Measurements from ENCODE around the gene PDGFD.

Gene PDGFD

DNA sequence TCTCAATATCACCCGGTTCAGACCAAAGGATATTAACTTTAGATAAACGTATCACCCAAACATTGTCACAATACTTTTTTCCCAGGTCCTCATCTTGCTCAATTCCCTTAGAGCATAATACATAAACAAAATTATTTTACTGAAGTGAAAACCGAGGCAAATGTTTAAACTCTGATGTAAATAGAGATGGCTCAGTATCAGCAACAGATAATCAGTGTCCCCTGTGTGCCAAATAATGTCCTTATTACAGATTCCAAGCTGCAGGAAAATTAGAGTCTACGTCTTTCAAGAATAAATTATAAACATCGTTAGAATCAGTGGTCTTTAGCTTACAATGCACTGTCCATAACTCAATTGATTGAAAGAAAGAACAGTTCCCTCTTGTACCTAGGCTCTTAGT lies 77.3 kb downstream of the PDGFD start:
- TF ChIP-seq RAD21 (IDR thresholded peaks at IDR 0.05; ENCODE audit: low read depth) (no peak), TCF12 (IDR thresholded peaks at IDR 0.05; ENCODE audit: low read depth) (no peak), TAF1 (IDR thresholded peaks at IDR 0.05; ENCODE audit: low read depth) (no peak), TEAD4 (IDR thresholded peaks at IDR 0.05) (no peak), YY1 (IDR thresholded peaks at IDR 0.05; ENCODE audit: low read depth) (no peak), EGR1 (IDR thresholded peaks at IDR 0.05) (no peak), FOXM1 (IDR thresholded peaks at IDR 0.05; ENCODE audit: borderline replicate concordance, low read depth) (no peak), NFIC (IDR thresholded peaks at IDR 0.05) (no peak), CREB1 (IDR thresholded peaks at IDR 0.05; ENCODE audit: low read depth) (no peak), CEBPB (IDR thresholded peaks at IDR 0.05) (no peak), ZBTB7A (IDR thresholded peaks at IDR 0.05; ENCODE audit: low read depth) (no peak), EP300 (IDR thresholded peaks at IDR 0.05; ENCODE audit: borderline replicate concordance) (no peak)
- TF ChIP-seq, protein P1, sequence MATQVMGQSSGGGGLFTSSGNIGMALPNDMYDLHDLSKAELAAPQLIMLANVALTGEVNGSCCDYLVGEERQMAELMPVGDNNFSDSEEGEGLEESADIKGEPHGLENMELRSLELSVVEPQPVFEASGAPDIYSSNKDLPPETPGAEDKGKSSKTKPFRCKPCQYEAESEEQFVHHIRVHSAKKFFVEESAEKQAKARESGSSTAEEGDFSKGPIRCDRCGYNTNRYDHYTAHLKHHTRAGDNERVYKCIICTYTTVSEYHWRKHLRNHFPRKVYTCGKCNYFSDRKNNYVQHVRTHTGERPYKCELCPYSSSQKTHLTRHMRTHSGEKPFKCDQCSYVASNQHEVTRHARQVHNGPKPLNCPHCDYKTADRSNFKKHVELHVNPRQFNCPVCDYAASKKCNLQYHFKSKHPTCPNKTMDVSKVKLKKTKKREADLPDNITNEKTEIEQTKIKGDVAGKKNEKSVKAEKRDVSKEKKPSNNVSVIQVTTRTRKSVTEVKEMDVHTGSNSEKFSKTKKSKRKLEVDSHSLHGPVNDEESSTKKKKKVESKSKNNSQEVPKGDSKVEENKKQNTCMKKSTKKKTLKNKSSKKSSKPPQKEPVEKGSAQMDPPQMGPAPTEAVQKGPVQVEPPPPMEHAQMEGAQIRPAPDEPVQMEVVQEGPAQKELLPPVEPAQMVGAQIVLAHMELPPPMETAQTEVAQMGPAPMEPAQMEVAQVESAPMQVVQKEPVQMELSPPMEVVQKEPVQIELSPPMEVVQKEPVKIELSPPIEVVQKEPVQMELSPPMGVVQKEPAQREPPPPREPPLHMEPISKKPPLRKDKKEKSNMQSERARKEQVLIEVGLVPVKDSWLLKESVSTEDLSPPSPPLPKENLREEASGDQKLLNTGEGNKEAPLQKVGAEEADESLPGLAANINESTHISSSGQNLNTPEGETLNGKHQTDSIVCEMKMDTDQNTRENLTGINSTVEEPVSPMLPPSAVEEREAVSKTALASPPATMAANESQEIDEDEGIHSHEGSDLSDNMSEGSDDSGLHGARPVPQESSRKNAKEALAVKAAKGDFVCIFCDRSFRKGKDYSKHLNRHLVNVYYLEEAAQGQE (IDR thresholded peaks at IDR 0.05; ENCODE audit: low read depth), result no peak
- TF ChIP-seq, protein P2, sequence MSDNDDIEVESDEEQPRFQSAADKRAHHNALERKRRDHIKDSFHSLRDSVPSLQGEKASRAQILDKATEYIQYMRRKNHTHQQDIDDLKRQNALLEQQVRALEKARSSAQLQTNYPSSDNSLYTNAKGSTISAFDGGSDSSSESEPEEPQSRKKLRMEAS (IDR thresholded peaks at IDR 0.05), result no peak
- TF ChIP-seq, protein P3, sequence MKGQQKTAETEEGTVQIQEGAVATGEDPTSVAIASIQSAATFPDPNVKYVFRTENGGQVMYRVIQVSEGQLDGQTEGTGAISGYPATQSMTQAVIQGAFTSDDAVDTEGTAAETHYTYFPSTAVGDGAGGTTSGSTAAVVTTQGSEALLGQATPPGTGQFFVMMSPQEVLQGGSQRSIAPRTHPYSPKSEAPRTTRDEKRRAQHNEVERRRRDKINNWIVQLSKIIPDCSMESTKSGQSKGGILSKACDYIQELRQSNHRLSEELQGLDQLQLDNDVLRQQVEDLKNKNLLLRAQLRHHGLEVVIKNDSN (IDR thresholded peaks at IDR 0.05), result no peak

DNA sequence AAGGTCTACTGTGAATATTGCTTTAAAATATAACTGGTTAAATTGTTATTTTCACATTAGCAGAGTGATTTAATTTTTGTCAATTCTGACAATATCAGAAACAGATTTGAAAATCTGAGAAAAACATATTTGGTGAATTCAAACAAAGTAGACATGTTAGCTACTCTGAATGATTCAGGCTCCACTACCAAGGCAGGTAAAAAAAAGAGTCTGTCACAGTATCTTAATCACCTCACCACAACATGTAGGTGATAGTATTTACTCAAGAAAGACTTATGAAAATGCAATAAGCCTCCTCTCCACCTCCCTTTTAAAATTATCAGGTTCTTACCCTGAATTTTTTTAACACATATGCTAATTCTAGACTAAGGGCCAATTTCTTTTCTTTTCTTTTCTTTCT lies 85.0 kb downstream of the PDGFD start:
- TF ChIP-seq YY1 (IDR thresholded peaks at IDR 0.05; ENCODE audit: low read depth), result no peak
- TF ChIP-seq FOXM1 (IDR thresholded peaks at IDR 0.05; ENCODE audit: borderline replicate concordance, low read depth), result no peak
- TF ChIP-seq, protein P3 (IDR thresholded peaks at IDR 0.05), result no peak
- TF ChIP-seq, protein P2 (IDR thresholded peaks at IDR 0.05), result no peak
- TF ChIP-seq RAD21 (IDR thresholded peaks at IDR 0.05; ENCODE audit: low read depth), result no peak
- no peak for TF ChIP-seq EP300 (IDR thresholded peaks at IDR 0.05; ENCODE audit: borderline replicate concordance)
- TF ChIP-seq, protein P1 (IDR thresholded peaks at IDR 0.05; ENCODE audit: low read depth), result no peak
- no peak for TF ChIP-seq NFIC (IDR thresholded peaks at IDR 0.05)
- no peak for TF ChIP-seq ZBTB7A (IDR thresholded peaks at IDR 0.05; ENCODE audit: low read depth)
- no peak for TF ChIP-seq CREB1 (IDR thresholded peaks at IDR 0.05; ENCODE audit: low read depth)
- TF ChIP-seq TAF1 (IDR thresholded peaks at IDR 0.05; ENCODE audit: low read depth), result no peak
- no peak for TF ChIP-seq CEBPB (IDR thresholded peaks at IDR 0.05)

DNA sequence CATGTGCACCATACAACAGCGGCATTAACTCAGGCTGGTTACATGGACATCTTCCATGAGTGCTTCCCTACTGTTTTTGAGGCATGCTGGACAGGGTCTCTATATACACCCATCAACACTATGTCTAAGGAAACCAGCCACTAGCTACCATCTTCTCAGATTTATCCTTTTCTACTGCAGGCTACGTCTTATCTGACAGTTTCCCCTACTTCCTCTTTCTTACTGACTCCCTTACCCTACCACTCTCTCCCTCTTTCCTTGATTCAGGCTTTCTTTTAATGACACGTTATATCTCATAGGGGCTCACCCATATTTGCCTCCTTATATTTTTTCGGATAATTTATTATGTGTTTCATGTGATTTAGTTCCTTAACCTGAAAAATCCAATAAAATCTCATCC lies 85.7 kb downstream of the PDGFD start:
- TF ChIP-seq ZBTB7A (IDR thresholded peaks at IDR 0.05; ENCODE audit: low read depth), result no peak
- TF ChIP-seq EGR1 (IDR thresholded peaks at IDR 0.05), result no peak
- TF ChIP-seq NFIC (IDR thresholded peaks at IDR 0.05), result no peak
- no peak for TF ChIP-seq TAF1 (IDR thresholded peaks at IDR 0.05; ENCODE audit: low read depth)
- no peak for TF ChIP-seq RAD21 (IDR thresholded peaks at IDR 0.05; ENCODE audit: low read depth)
- TF ChIP-seq, protein P1 (IDR thresholded peaks at IDR 0.05; ENCODE audit: low read depth), result no peak
- TF ChIP-seq EP300 (IDR thresholded peaks at IDR 0.05; ENCODE audit: borderline replicate concordance), result no peak
- no peak for TF ChIP-seq YY1 (IDR thresholded peaks at IDR 0.05; ENCODE audit: low read depth)
- no peak for TF ChIP-seq TCF12 (IDR thresholded peaks at IDR 0.05; ENCODE audit: low read depth)
- TF ChIP-seq, protein P3 (IDR thresholded peaks at IDR 0.05), result no peak
- no peak for TF ChIP-seq CREB1 (IDR thresholded peaks at IDR 0.05; ENCODE audit: low read depth)

DNA sequence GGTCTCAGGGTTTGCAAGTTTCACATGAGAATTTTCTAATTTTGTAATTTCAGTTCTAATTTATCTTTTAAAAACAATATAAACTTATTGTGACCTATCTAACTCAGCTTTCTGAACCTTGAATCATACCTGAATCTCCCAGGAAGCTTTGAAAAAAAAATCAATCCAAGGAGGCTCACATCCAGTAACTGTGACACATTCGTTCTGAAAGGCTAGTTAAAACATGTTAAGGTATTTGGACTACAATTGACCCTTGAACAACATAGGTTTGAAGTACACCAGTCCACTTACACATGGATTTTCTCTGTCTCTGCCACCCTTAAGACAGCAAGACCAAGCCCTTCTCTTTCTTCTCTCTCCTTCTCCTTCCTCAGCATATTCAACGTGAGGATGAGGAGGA lies 87.5 kb downstream of the PDGFD start:
- TF ChIP-seq NFIC (IDR thresholded peaks at IDR 0.05), result no peak
- TF ChIP-seq, protein P3 (IDR thresholded peaks at IDR 0.05), result no peak
- TF ChIP-seq EP300 (IDR thresholded peaks at IDR 0.05; ENCODE audit: borderline replicate concordance), result no peak
- TF ChIP-seq, protein P2 (IDR thresholded peaks at IDR 0.05), result no peak
- no peak for TF ChIP-seq TAF1 (IDR thresholded peaks at IDR 0.05; ENCODE audit: low read depth)
- TF ChIP-seq RAD21 (IDR thresholded peaks at IDR 0.05; ENCODE audit: low read depth), result no peak
- no peak for TF ChIP-seq YY1 (IDR thresholded peaks at IDR 0.05; ENCODE audit: low read depth)
- TF ChIP-seq TCF12 (IDR thresholded peaks at IDR 0.05; ENCODE audit: low read depth), result no peak

All from Ishikawa (cell line).